ENCODE data around the gene IL1RAPL1.

IL1RAPL1 gene

GRCh38 chrX:29143756-29144155 lies 556.5 kb downstream of the IL1RAPL1 start:
- H2BK120ac ChIP-seq (ENCODE audit: low read depth, low read length), result no peak overlapping the region
- H3K27ac ChIP-seq (replicated peaks; ENCODE audit: low read length), result no peak overlapping the region
- no CpG with 5 or more reads among the region's 4 CpGs for WGBS, 2 donors (ENCODE audit: extremely low coverage in 2 of 2, insufficient read length in 2 of 2, insufficient replicate concordance in 1 of 2)

GRCh38 chrX:29145316-29145715 lies 558.1 kb downstream of the IL1RAPL1 start:
- no peak for DNase-seq (ENCODE audit: low spot score)
- Histone ChIP-seq H2AFZ (ENCODE audit: low read length) (no peak overlapping the region), H4K8ac (ENCODE audit: low read depth, low read length) (no peak overlapping the region), H3K27ac (replicated peaks; ENCODE audit: low read length) (no peak overlapping the region), H3K4ac (ENCODE audit: low read length) (no peak overlapping the region), H3K9ac (ENCODE audit: low read depth, low read length, poor library complexity) (no peak overlapping the region), H3K18ac (ENCODE audit: low read length) (no peak overlapping the region), H3K79me1 (ENCODE audit: low read depth, low read length) (no peaks in the 10 kb centered on the region), H2AK5ac (ENCODE audit: low read depth, low read length) (no peak overlapping the region), H3K36me3 (replicated peaks in 1 of 2; ENCODE audit: control insufficient read depth in 2 of 2, insufficient read depth in 2 of 2, low read length in 2 of 2) (no peaks in the 10 kb centered on the region), H3K27me3 (ENCODE audit: control insufficient read depth in 3 of 3, insufficient read depth in 3 of 3, low read depth in 1 of 3, low read length in 3 of 3) (no peaks in the 10 kb centered on the region), H4K91ac (ENCODE audit: low read depth, low read length, poor library complexity) (no peak overlapping the region), H3K9me3 (replicated peaks in 1 of 2; ENCODE audit: control insufficient read depth in 2 of 2, insufficient read depth in 1 of 2, low read depth in 1 of 2, low read length in 2 of 2) (no peaks in the 10 kb centered on the region), H3K14ac (ENCODE audit: low read length) (no peak overlapping the region), H2BK15ac (ENCODE audit: low read length) (no peak overlapping the region), H3K4me3 (ENCODE audit: low read length in 2 of 2) (no peak overlapping the region), H2BK120ac (ENCODE audit: low read depth, low read length) (no peak overlapping the region), H3K23ac (ENCODE audit: low read depth, low read length, poor library complexity) (no peak overlapping the region), H3K4me1 (ENCODE audit: control insufficient read depth in 2 of 2, insufficient read depth in 1 of 2, low read depth in 1 of 2, low read length in 2 of 2) (peaks cover 0 to 2% of the 10 kb centered on the region in 2 donors), H2BK12ac (ENCODE audit: low read length) (no peak overlapping the region), H3K4me2 (ENCODE audit: insufficient read depth, low read length, poor library complexity, severe bottlenecking) (no peak overlapping the region), H2BK5ac (ENCODE audit: low read length) (no peak overlapping the region)
- WGBS, 2 donors (ENCODE audit: extremely low coverage in 2 of 2, insufficient read length in 2 of 2, insufficient replicate concordance in 1 of 2), result no CpG with 5 or more reads among the region's 4 CpGs

More at GRCh38 chrX:29143756-29144155, 556.5 kb downstream of the IL1RAPL1 start:
- H2AK5ac ChIP-seq (ENCODE audit: low read depth, low read length), result no peak overlapping the region
- H3K9ac ChIP-seq (ENCODE audit: low read depth, low read length, poor library complexity), result no peak overlapping the region
- no peak overlapping the region for H3K4me3 ChIP-seq (ENCODE audit: low read length in 2 of 2)
- H3K14ac ChIP-seq (ENCODE audit: low read length), result no peak overlapping the region
- no peak overlapping the region for H2BK15ac ChIP-seq (ENCODE audit: low read length)
- no peak overlapping the region for H4K91ac ChIP-seq (ENCODE audit: low read depth, low read length, poor library complexity)
- no peak overlapping the region for H3K4me2 ChIP-seq (ENCODE audit: insufficient read depth, low read length, poor library complexity, severe bottlenecking)
- no peak overlapping the region for H3K18ac ChIP-seq (ENCODE audit: low read length)
- no peak overlapping the region for H2BK12ac ChIP-seq (ENCODE audit: low read length)
- H3K79me1 ChIP-seq (ENCODE audit: low read depth, low read length), result no peaks in the 10 kb centered on the region
- no peak overlapping the region for H3K23ac ChIP-seq (ENCODE audit: low read depth, low read length, poor library complexity)
- no peak overlapping the region for H2BK5ac ChIP-seq (ENCODE audit: low read length)
- no peak overlapping the region for H4K8ac ChIP-seq (ENCODE audit: low read depth, low read length)
- no peak overlapping the region for H2AFZ ChIP-seq (ENCODE audit: low read length)
- DNase-seq (ENCODE audit: low spot score), result no peak
- no peaks in the 10 kb centered on the region for H3K36me3 ChIP-seq (replicated peaks in 1 of 2; ENCODE audit: control insufficient read depth in 2 of 2, insufficient read depth in 2 of 2, low read length in 2 of 2)
- H3K9me3 ChIP-seq (replicated peaks in 1 of 2; ENCODE audit: control insufficient read depth in 2 of 2, insufficient read depth in 1 of 2, low read depth in 1 of 2, low read length in 2 of 2), result no peaks in the 10 kb centered on the region
- H3K4ac ChIP-seq (ENCODE audit: low read length), result no peak overlapping the region
- H3K27me3 ChIP-seq (ENCODE audit: control insufficient read depth in 3 of 3, insufficient read depth in 3 of 3, low read depth in 1 of 3, low read length in 3 of 3), result no peaks in the 10 kb centered on the region
- H3K4me1 ChIP-seq (ENCODE audit: control insufficient read depth in 2 of 2, insufficient read depth in 1 of 2, low read depth in 1 of 2, low read length in 2 of 2), result peaks cover 0 to 2% of the 10 kb centered on the region in 2 donors

DNA sequence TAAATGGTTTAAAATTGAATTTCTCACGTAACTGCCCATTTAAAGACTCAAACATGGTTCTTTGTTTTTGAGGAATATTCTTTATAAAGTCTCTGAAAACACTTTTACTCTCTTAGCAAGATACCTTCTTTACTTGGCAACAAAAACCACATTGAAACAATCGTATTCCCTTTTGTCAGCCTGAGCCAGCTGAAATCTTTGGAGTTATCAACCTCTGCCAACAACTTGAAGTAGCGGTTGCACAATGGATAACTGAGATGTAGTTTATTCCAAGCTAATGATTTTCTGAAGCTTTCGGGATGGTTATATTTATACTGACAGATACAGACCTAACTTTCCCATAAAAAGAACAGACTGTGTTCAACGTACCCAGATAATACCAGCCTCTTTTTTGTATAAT lies 561.3 kb downstream of the IL1RAPL1 start:
- Histone ChIP-seq H2BK5ac (ENCODE audit: low read length) (no peak overlapping the region), H3K27me3 (ENCODE audit: control insufficient read depth in 3 of 3, insufficient read depth in 3 of 3, low read depth in 1 of 3, low read length in 3 of 3) (no peaks in the 10 kb centered on the region), H2AFZ (ENCODE audit: low read length) (no peak overlapping the region), H2BK12ac (ENCODE audit: low read length) (no peak overlapping the region), H3K14ac (ENCODE audit: low read length) (no peak overlapping the region), H3K23ac (ENCODE audit: low read depth, low read length, poor library complexity) (no peak overlapping the region), H3K79me1 (ENCODE audit: low read depth, low read length) (no peaks in the 10 kb centered on the region), H3K4ac (ENCODE audit: low read length) (no peak overlapping the region), H2AK5ac (ENCODE audit: low read depth, low read length) (no peak overlapping the region), H3K9me3 (replicated peaks in 1 of 2; ENCODE audit: control insufficient read depth in 2 of 2, insufficient read depth in 1 of 2, low read depth in 1 of 2, low read length in 2 of 2) (no peaks in the 10 kb centered on the region), H3K18ac (ENCODE audit: low read length) (no peak overlapping the region), H2BK120ac (ENCODE audit: low read depth, low read length) (no peak overlapping the region), H3K27ac (replicated peaks; ENCODE audit: low read length) (no peak overlapping the region), H3K36me3 (replicated peaks in 1 of 2; ENCODE audit: control insufficient read depth in 2 of 2, insufficient read depth in 2 of 2, low read length in 2 of 2) (no peaks in the 10 kb centered on the region), H3K4me1 (ENCODE audit: control insufficient read depth in 2 of 2, insufficient read depth in 1 of 2, low read depth in 1 of 2, low read length in 2 of 2) (peaks cover 0 to 2% of the 10 kb centered on the region in 2 donors), H3K4me3 (ENCODE audit: low read length in 2 of 2) (no peak overlapping the region), H3K9ac (ENCODE audit: low read depth, low read length, poor library complexity) (no peak overlapping the region), H4K8ac (ENCODE audit: low read depth, low read length) (no peak overlapping the region), H4K91ac (ENCODE audit: low read depth, low read length, poor library complexity) (no peak overlapping the region), H2BK15ac (ENCODE audit: low read length) (no peak overlapping the region), H3K4me2 (ENCODE audit: insufficient read depth, low read length, poor library complexity, severe bottlenecking) (no peak overlapping the region)
- DNase-seq (ENCODE audit: low spot score), result no peak
- no CpG with 5 or more reads among the region's 5 CpGs for WGBS, 2 donors (ENCODE audit: extremely low coverage in 2 of 2, insufficient read length in 2 of 2, insufficient replicate concordance in 1 of 2)

- Histone ChIP-seq H2BK15ac (ENCODE audit: low read length) (no peak overlapping the region), H3K18ac (ENCODE audit: low read length) (no peak overlapping the region), H2AFZ (ENCODE audit: low read length) (no peak overlapping the region), H2BK5ac (ENCODE audit: low read length) (no peak overlapping the region), H2AK5ac (ENCODE audit: low read depth, low read length) (no peak overlapping the region), H3K36me3 (replicated peaks in 1 of 2; ENCODE audit: control insufficient read depth in 2 of 2, insufficient read depth in 2 of 2, low read length in 2 of 2) (no peaks in the 10 kb centered on the region), H2BK12ac (ENCODE audit: low read length) (no peak overlapping the region), H3K27me3 (ENCODE audit: control insufficient read depth in 3 of 3, insufficient read depth in 3 of 3, low read depth in 1 of 3, low read length in 3 of 3) (no peaks in the 10 kb centered on the region), H3K23ac (ENCODE audit: low read depth, low read length, poor library complexity) (no peak overlapping the region), H3K4me1 (ENCODE audit: control insufficient read depth in 2 of 2, insufficient read depth in 1 of 2, low read depth in 1 of 2, low read length in 2 of 2) (no peaks in the 10 kb centered on the region), H2BK120ac (ENCODE audit: low read depth, low read length) (no peak overlapping the region), H3K27ac (replicated peaks; ENCODE audit: low read length) (no peak overlapping the region), H3K4me2 (ENCODE audit: insufficient read depth, low read length, poor library complexity, severe bottlenecking) (no peak overlapping the region), H3K4ac (ENCODE audit: low read length) (no peak overlapping the region), H4K91ac (ENCODE audit: low read depth, low read length, poor library complexity) (no peak overlapping the region), H3K9ac (ENCODE audit: low read depth, low read length, poor library complexity) (no peak overlapping the region), H3K79me1 (ENCODE audit: low read depth, low read length) (no peaks in the 10 kb centered on the region), H3K14ac (ENCODE audit: low read length) (no peak overlapping the region), H3K4me3 (ENCODE audit: low read length in 2 of 2) (no peak overlapping the region), H3K9me3 (replicated peaks in 1 of 2; ENCODE audit: control insufficient read depth in 2 of 2, insufficient read depth in 1 of 2, low read depth in 1 of 2, low read length in 2 of 2) (no peaks in the 10 kb centered on the region), H4K8ac (ENCODE audit: low read depth, low read length) (no peak overlapping the region)
- DNase-seq (ENCODE audit: low spot score), result no peak
- WGBS, 2 donors (ENCODE audit: extremely low coverage in 2 of 2, insufficient read length in 2 of 2, insufficient replicate concordance in 1 of 2), result no CpG with 5 or more reads among the region's 3 CpGs
Measured at GRCh38 chrX:29155286-29155685, 568.0 kb downstream of the IL1RAPL1 start.

Measured in neuronal stem cell (in vitro differentiated cells).